ENCODE results near the gene TEX35.

GRCh38 chr1:178564086-178564782 lies 51.3 kb downstream of the TEX35 start:
- TF ChIP-seq, protein P1, sequence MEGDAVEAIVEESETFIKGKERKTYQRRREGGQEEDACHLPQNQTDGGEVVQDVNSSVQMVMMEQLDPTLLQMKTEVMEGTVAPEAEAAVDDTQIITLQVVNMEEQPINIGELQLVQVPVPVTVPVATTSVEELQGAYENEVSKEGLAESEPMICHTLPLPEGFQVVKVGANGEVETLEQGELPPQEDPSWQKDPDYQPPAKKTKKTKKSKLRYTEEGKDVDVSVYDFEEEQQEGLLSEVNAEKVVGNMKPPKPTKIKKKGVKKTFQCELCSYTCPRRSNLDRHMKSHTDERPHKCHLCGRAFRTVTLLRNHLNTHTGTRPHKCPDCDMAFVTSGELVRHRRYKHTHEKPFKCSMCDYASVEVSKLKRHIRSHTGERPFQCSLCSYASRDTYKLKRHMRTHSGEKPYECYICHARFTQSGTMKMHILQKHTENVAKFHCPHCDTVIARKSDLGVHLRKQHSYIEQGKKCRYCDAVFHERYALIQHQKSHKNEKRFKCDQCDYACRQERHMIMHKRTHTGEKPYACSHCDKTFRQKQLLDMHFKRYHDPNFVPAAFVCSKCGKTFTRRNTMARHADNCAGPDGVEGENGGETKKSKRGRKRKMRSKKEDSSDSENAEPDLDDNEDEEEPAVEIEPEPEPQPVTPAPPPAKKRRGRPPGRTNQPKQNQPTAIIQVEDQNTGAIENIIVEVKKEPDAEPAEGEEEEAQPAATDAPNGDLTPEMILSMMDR (IDR thresholded peaks at IDR 0.05; ENCODE audit: low read depth, low read length), result no peak
- TF ChIP-seq POLR2A (IDR thresholded peaks at IDR 0.05; ENCODE audit: extremely low read depth, insufficient read length), result no peak
